ENCODE measurements around the gene TAB2. TPM values are rescaled to one million over a fixed set of nuclear protein-coding genes. Genes with fewer than 3 reads are reported as not detected.

The TAB2 gene
- total RNA-seq, 1 experiment from 2014 or later, result 56.2 TPM

DNA sequence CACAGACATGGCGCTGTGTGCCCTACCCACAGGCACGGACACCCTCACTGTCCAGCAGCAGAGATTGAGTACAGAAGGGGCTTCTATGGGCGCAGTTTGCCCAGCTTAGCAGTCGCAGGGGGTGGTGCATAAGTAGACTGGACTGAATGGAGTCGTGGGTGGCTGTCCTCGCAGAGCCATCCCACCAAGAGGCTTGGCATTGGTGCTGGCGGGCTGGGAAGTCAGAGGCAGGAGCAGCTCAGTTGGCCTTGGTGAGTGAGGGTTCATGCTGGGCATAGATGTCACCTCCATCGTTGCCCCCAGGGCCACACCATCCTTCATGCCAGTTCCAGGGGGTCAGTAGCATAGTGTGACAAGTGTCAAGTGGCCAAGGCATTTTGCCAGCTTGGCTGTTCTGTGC lies 107.7 kb downstream of the TAB2 start:
- H3K36me3 Mint-ChIP-seq (ENCODE audit: insufficient read depth in 1 of 3, low read depth in 3 of 3), result no peaks in the 10 kb centered on the region
- H3K27ac ChIP-seq (ENCODE audit: insufficient read length, low read depth, low read length), result no peak overlapping the region
- no CpG with 5 or more reads among the region's 8 CpGs for WGBS (ENCODE audit: extremely low coverage, insufficient read length, low lambda C conversion rate)
- H2AFZ ChIP-seq (ENCODE audit: low read length), result no peak overlapping the region
- no peaks in the 10 kb centered on the region for H3K9me3 Mint-ChIP-seq
- H3K4me1 ChIP-seq (ENCODE audit: insufficient read depth, low read length), result no peaks in the 10 kb centered on the region
- H2BK15ac ChIP-seq (ENCODE audit: low read depth, low read length), result no peak overlapping the region
- H3K27me3 ChIP-seq (ENCODE audit: insufficient read depth, low read length), result no peaks in the 10 kb centered on the region
- no peak overlapping the region for H2BK120ac ChIP-seq (ENCODE audit: low read depth, low read length, poor library complexity, severe bottlenecking)
- no peaks in the 10 kb centered on the region for H3K79me2 ChIP-seq (ENCODE audit: insufficient read depth, low read length)
- H4K8ac ChIP-seq (replicated peaks; ENCODE audit: insufficient read length, low read depth, low read length), result no peak overlapping the region
- no peak overlapping the region for H3K56ac ChIP-seq (ENCODE audit: insufficient read length, low read depth, low read length)
- H3K4me1 Mint-ChIP-seq, result peaks cover 12 to 14% of the 10 kb centered on the region in 2 experiments
- H4K5ac ChIP-seq (ENCODE audit: insufficient read length, low read depth, low read length), result no peak overlapping the region
- H3K9ac ChIP-seq (ENCODE audit: extremely low read depth, insufficient read length, low read length), result no peak overlapping the region
- no peak overlapping the region for H3K4me2 ChIP-seq (ENCODE audit: insufficient read depth, insufficient read length, low read length)
- H3K23ac ChIP-seq (ENCODE audit: insufficient read length, low read depth, low read length), result no peak overlapping the region
- no peak for DNase-seq
- no peak overlapping the region for H3K4ac ChIP-seq (ENCODE audit: low read depth, low read length)
- TF ChIP-seq, protein P1, sequence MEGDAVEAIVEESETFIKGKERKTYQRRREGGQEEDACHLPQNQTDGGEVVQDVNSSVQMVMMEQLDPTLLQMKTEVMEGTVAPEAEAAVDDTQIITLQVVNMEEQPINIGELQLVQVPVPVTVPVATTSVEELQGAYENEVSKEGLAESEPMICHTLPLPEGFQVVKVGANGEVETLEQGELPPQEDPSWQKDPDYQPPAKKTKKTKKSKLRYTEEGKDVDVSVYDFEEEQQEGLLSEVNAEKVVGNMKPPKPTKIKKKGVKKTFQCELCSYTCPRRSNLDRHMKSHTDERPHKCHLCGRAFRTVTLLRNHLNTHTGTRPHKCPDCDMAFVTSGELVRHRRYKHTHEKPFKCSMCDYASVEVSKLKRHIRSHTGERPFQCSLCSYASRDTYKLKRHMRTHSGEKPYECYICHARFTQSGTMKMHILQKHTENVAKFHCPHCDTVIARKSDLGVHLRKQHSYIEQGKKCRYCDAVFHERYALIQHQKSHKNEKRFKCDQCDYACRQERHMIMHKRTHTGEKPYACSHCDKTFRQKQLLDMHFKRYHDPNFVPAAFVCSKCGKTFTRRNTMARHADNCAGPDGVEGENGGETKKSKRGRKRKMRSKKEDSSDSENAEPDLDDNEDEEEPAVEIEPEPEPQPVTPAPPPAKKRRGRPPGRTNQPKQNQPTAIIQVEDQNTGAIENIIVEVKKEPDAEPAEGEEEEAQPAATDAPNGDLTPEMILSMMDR (conservative IDR thresholded peaks at IDR 0.05), result no peak
- H4K20me1 ChIP-seq (ENCODE audit: control insufficient read depth, insufficient read depth, insufficient read length), result no peaks in the 10 kb centered on the region
- no peak overlapping the region for H2BK20ac ChIP-seq (ENCODE audit: low read depth, low read length, poor library complexity, severe bottlenecking)
- H3K27me3 Mint-ChIP-seq (ENCODE audit: low read depth), result no peaks in the 10 kb centered on the region; the same call in 1 of the 2 replicates
- no peak overlapping the region for H2AK5ac ChIP-seq (ENCODE audit: insufficient read length, low read length)
- H3K4me3 Mint-ChIP-seq, result no peak overlapping the region
- H2BK5ac ChIP-seq (ENCODE audit: insufficient read length, low read length), result no peak overlapping the region
- H3K9me3 ChIP-seq (ENCODE audit: control insufficient read depth, low read depth, low read length), result no peaks in the 10 kb centered on the region
- H2BK12ac ChIP-seq (ENCODE audit: insufficient read length, low read depth, low read length), result no peak overlapping the region
- no peaks in the 10 kb centered on the region for H3K23me2 ChIP-seq (ENCODE audit: insufficient read length, low read depth, low read length, poor library complexity, severe bottlenecking)
- no peak overlapping the region for H4K91ac ChIP-seq (ENCODE audit: insufficient read length, low read depth, low read length)
- H3T11ph ChIP-seq (ENCODE audit: low read length), result no peak overlapping the region
- H3K18ac ChIP-seq (ENCODE audit: insufficient read length, low read depth, low read length), result no peak overlapping the region
- H3K79me1 ChIP-seq (ENCODE audit: insufficient read depth, low read depth, low read length, poor library complexity, severe bottlenecking), result no peaks in the 10 kb centered on the region
- H3K14ac ChIP-seq (ENCODE audit: insufficient read depth, low read length), result no peak overlapping the region
- no peak overlapping the region for H3K27ac Mint-ChIP-seq
